Stomach (tissue), 4 donors: ENCODE results near the gene FAM25C.
"Not testable (repeated sequence)": the region's sequence is repeated elsewhere in the genome, so short reads cannot be mapped to it uniquely, and the experiment has no call there.

Experiments
- POLR2A ChIP-seq, 4 donors: fragments of 450-650 bp; IDR thresholded peaks; one replicate each; pipeline ENCODE4 v1.6.1; 2016; ENCODE audit warnings: antibody characterized with exemption in 4 of 4, control low read depth in 2 of 4, mild to moderate bottlenecking in 1 of 4, moderate library complexity in 1 of 4
- POLR2AphosphoS5 ChIP-seq, 3 donors: sonication (generic); formaldehyde crosslinking; IDR thresholded peaks; one replicate each; pipeline ENCODE4 v1.6.1; 2016; ENCODE audit warnings: antibody characterized with exemption in 3 of 3
- TF ChIP-seq, protein P1 (sequence below), 7 experiments: fragments of 450-650 bp in 4 of 7; fragments of 200-600 bp in 3 of 7; sonication (generic) in 3 of 7; IDR thresholded peaks; one replicate each; pipeline ENCODE4 v1.5.1; 2016 to 2019; ENCODE audit warnings: antibody characterized with exemption in 7 of 7, control low read depth in 2 of 7, mild to moderate bottlenecking in 1 of 7

DNA sequence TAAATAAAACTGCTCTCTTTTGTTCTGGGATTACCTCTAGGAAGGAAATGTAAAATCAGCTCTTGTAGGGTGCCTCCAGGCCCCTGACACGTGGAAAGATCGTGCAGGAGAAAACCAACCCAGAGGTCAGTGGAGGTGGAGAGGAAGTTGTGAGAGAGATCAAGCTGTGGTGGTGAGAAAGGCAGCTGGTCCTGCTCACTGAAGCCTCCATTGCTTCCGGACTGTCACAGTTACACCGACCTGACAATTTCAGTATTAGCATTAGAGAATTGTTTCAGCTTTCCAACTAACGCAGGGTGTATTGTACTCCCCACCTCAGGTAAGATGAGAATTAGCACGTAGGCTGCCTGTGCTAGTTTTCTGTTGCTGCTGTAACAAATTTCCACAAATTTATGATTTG lies 30.6 kb downstream of the FAM25C start:
- not testable (repeated sequence) for TF ChIP-seq POLR2A, POLR2AphosphoS5 (IDR thresholded peaks at IDR 0.05)
- TF ChIP-seq, protein P1, sequence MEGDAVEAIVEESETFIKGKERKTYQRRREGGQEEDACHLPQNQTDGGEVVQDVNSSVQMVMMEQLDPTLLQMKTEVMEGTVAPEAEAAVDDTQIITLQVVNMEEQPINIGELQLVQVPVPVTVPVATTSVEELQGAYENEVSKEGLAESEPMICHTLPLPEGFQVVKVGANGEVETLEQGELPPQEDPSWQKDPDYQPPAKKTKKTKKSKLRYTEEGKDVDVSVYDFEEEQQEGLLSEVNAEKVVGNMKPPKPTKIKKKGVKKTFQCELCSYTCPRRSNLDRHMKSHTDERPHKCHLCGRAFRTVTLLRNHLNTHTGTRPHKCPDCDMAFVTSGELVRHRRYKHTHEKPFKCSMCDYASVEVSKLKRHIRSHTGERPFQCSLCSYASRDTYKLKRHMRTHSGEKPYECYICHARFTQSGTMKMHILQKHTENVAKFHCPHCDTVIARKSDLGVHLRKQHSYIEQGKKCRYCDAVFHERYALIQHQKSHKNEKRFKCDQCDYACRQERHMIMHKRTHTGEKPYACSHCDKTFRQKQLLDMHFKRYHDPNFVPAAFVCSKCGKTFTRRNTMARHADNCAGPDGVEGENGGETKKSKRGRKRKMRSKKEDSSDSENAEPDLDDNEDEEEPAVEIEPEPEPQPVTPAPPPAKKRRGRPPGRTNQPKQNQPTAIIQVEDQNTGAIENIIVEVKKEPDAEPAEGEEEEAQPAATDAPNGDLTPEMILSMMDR (IDR thresholded peaks at IDR 0.05) = not testable (repeated sequence)
